ENCODE results near the gene PRKX.

The PRKX gene

DNA sequence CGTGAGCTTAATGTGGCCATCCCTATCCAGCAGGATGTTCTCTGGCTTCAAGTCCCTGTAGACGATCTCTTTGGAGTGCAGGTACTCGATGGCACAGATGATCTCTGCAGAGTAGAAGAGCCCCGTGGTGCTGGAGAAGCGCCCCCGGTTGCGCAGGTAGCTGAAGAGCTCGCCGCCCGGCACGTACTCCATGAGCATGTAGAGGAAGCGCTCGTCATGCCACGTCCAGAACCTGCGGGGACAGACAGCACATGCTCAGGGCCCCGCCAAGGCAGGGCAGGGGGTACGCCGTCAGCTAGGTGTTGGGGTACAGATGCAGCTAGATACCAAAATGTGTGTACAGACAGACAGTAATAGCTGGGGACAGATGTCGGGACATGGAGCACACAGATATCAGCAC lies 58.3 kb downstream of the PRKX start:
- no peaks in the 10 kb centered on the region for H3F3A ChIP-seq (ENCODE audit: control insufficient read depth, insufficient read depth)
- H4K20me1 ChIP-seq (ENCODE audit: control insufficient read depth, insufficient read depth, low read depth, low read length), result no peaks in the 10 kb centered on the region
- H3K9me2 ChIP-seq (replicated peaks; ENCODE audit: control insufficient read depth, low read length), result no peaks in the 10 kb centered on the region
- H3K79me2 ChIP-seq (ENCODE audit: control insufficient read depth, low read length), result no peaks in the 10 kb centered on the region
- no peak overlapping the region for H3K4me3 ChIP-seq (ENCODE audit: low read length)
- no peak overlapping the region for H3K27ac ChIP-seq (ENCODE audit: low read depth, low read length)
- no peaks in the 10 kb centered on the region for H3K36me3 ChIP-seq (ENCODE audit: control insufficient read depth, low read length)
- no peaks in the 10 kb centered on the region for H3K9me3 ChIP-seq (ENCODE audit: control insufficient read depth, insufficient read depth, low read length)
- no peak overlapping the region for H3K4me2 ChIP-seq (ENCODE audit: low read length)
- no peaks in the 10 kb centered on the region for H3K4me1 ChIP-seq (ENCODE audit: control insufficient read depth, low read length)
- no peaks in the 10 kb centered on the region for H3K27me3 ChIP-seq (ENCODE audit: control insufficient read depth, low read length)
- TF ChIP-seq, protein P1, sequence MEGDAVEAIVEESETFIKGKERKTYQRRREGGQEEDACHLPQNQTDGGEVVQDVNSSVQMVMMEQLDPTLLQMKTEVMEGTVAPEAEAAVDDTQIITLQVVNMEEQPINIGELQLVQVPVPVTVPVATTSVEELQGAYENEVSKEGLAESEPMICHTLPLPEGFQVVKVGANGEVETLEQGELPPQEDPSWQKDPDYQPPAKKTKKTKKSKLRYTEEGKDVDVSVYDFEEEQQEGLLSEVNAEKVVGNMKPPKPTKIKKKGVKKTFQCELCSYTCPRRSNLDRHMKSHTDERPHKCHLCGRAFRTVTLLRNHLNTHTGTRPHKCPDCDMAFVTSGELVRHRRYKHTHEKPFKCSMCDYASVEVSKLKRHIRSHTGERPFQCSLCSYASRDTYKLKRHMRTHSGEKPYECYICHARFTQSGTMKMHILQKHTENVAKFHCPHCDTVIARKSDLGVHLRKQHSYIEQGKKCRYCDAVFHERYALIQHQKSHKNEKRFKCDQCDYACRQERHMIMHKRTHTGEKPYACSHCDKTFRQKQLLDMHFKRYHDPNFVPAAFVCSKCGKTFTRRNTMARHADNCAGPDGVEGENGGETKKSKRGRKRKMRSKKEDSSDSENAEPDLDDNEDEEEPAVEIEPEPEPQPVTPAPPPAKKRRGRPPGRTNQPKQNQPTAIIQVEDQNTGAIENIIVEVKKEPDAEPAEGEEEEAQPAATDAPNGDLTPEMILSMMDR (IDR thresholded peaks at IDR 0.05; ENCODE audit: low read depth, low read length, poor library complexity, severe bottlenecking), result no peak
- no peak for TF ChIP-seq EZH2phosphoT487 (IDR thresholded peaks at IDR 0.05; ENCODE audit: borderline replicate concordance, low read length)

DNA sequence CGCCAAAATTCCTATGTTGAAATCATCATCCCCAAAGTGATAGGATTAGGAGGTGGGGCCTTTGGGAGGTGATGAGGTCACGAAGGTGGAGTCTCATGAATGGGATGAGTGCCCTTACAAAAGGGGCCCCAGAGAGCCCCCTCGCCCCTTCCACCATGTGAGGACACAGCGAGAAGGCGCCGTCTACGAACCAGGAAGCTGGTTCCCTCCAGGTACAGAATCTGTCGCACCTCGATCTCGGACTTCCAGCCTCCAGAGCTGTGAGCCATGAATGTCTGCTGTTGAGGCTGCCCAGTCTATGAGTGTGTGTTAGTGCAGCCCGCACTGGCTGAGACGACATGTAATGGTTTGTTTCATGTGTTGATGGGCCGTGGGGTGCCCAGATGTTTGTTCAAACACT lies 60.3 kb downstream of the PRKX start:
- H3K4me1 ChIP-seq (ENCODE audit: control insufficient read depth, low read length), result no peaks in the 10 kb centered on the region
- H3K9me3 ChIP-seq (ENCODE audit: control insufficient read depth, insufficient read depth, low read length), result no peaks in the 10 kb centered on the region
- no peaks in the 10 kb centered on the region for H3K79me2 ChIP-seq (ENCODE audit: control insufficient read depth, low read length)
- no peak for TF ChIP-seq EZH2phosphoT487 (IDR thresholded peaks at IDR 0.05; ENCODE audit: borderline replicate concordance, low read length)
- TF ChIP-seq, protein P1 (IDR thresholded peaks at IDR 0.05; ENCODE audit: low read depth, low read length, poor library complexity, severe bottlenecking), result no peak
- no peaks in the 10 kb centered on the region for H3K27me3 ChIP-seq (ENCODE audit: control insufficient read depth, low read length)
- H3K36me3 ChIP-seq (ENCODE audit: control insufficient read depth, low read length), result no peaks in the 10 kb centered on the region
- no peak overlapping the region for H3K4me3 ChIP-seq (ENCODE audit: low read length)
- H3K4me2 ChIP-seq (ENCODE audit: low read length), result no peak overlapping the region
- H3K27ac ChIP-seq (ENCODE audit: low read depth, low read length), result no peak overlapping the region
- no peaks in the 10 kb centered on the region for H3K9me2 ChIP-seq (replicated peaks; ENCODE audit: control insufficient read depth, low read length)
- no peaks in the 10 kb centered on the region for H4K20me1 ChIP-seq (ENCODE audit: control insufficient read depth, insufficient read depth, low read depth, low read length)
- H3F3A ChIP-seq (ENCODE audit: control insufficient read depth, insufficient read depth), result no peaks in the 10 kb centered on the region

DNA sequence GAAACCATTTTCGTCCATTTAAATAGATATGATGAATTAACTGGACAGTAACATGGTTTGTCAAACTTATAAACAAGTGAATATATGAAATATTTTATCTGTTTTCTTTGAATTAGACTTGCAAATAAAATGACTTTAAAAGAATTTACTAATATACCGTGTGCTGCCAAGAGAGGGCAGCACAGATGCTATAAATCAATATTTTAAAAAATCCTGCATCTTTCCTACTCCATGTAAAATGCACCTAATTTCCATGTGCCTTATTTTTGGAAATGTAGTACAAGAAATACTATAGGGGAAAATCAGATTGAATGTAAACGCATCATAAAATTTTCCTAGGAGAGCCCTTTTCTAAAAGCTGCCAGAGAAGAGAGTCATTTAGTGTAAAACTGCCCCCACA lies 62.2 kb downstream of the PRKX start:
- Histone ChIP-seq H3K9me2 (replicated peaks; ENCODE audit: control insufficient read depth, low read length) (no peaks in the 10 kb centered on the region), H3K27ac (ENCODE audit: low read depth, low read length) (no peak overlapping the region), H3F3A (ENCODE audit: control insufficient read depth, insufficient read depth) (no peaks in the 10 kb centered on the region), H4K20me1 (ENCODE audit: control insufficient read depth, insufficient read depth, low read depth, low read length) (no peaks in the 10 kb centered on the region), H3K9me3 (ENCODE audit: control insufficient read depth, insufficient read depth, low read length) (no peaks in the 10 kb centered on the region), H3K4me1 (ENCODE audit: control insufficient read depth, low read length) (no peaks in the 10 kb centered on the region), H3K36me3 (ENCODE audit: control insufficient read depth, low read length) (no peaks in the 10 kb centered on the region), H3K4me3 (ENCODE audit: low read length) (no peak overlapping the region), H3K79me2 (ENCODE audit: control insufficient read depth, low read length) (no peaks in the 10 kb centered on the region), H3K27me3 (ENCODE audit: control insufficient read depth, low read length) (no peaks in the 10 kb centered on the region), H3K4me2 (ENCODE audit: low read length) (no peak overlapping the region)
- TF ChIP-seq, protein P1 (IDR thresholded peaks at IDR 0.05; ENCODE audit: low read depth, low read length, poor library complexity, severe bottlenecking), result peak; percentile 48
- TF ChIP-seq EZH2phosphoT487 (IDR thresholded peaks at IDR 0.05; ENCODE audit: borderline replicate concordance, low read length), result no peak

DNA sequence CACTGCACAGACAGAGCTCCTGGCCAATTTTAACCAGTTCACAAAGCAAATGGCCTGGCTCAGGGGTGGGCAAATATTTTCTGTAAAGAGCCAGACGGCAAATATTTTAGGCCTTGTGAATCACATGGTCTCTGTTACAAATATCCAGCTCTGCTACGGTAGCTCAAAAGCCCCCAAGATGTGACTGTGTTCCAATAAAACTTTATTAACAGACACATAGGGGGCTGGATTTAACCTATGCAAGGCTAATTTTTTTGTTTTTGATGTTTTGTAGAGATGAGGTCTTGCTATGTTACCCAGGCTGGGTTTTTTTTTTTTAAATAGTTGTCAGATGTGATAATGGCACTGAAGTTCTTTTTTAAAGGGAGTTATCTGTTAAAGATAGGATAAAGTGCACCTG lies 65.4 kb downstream of the PRKX start:
- Histone ChIP-seq H3K4me3 (ENCODE audit: low read length) (no peak overlapping the region), H3K36me3 (ENCODE audit: control insufficient read depth, low read length) (no peaks in the 10 kb centered on the region)

More for the DNA sequence above, 65.4 kb downstream of the PRKX start:
- Histone ChIP-seq H3K27ac (ENCODE audit: low read depth, low read length) (no peak overlapping the region), H3K4me2 (ENCODE audit: low read length) (no peak overlapping the region), H3K4me1 (ENCODE audit: control insufficient read depth, low read length) (no peaks in the 10 kb centered on the region), H3K27me3 (ENCODE audit: control insufficient read depth, low read length) (no peaks in the 10 kb centered on the region), H3K9me2 (replicated peaks; ENCODE audit: control insufficient read depth, low read length) (no peaks in the 10 kb centered on the region), H3K79me2 (ENCODE audit: control insufficient read depth, low read length) (no peaks in the 10 kb centered on the region), H3F3A (ENCODE audit: control insufficient read depth, insufficient read depth) (no peaks in the 10 kb centered on the region), H4K20me1 (ENCODE audit: control insufficient read depth, insufficient read depth, low read depth, low read length) (no peaks in the 10 kb centered on the region), H3K9me3 (ENCODE audit: control insufficient read depth, insufficient read depth, low read length) (no peaks in the 10 kb centered on the region; the same call in 1 of the 2 replicates)
- TF ChIP-seq, protein P1 (IDR thresholded peaks at IDR 0.05; ENCODE audit: low read depth, low read length, poor library complexity, severe bottlenecking), result no peak
- TF ChIP-seq EZH2phosphoT487 (IDR thresholded peaks at IDR 0.05; ENCODE audit: borderline replicate concordance, low read length), result no peak

All from DOHH2 (cell line).